Neural cell (in vitro differentiated cells): ENCODE data around the gene BMPR1B. TPM values are rescaled to one million over a fixed set of nuclear protein-coding genes. Genes with fewer than 3 reads are reported as not detected.

Source experiments
- H2AFZ ChIP-seq: fragments of 200-600, 300-800 bp; sonication (generic), shearing (Covaris generic); 2 replicates; pipeline ENCODE4 v1.6.0; 2014; ENCODE audit warnings: low read depth, mild to moderate bottlenecking, antibody characterized with exemption, low read length, moderate library complexity
- H3F3A ChIP-seq: fragments of 200-600 bp; shearing (Covaris generic); 2 replicates; pipeline ENCODE4 v1.6.1; 2016; ENCODE audit warnings: mild to moderate bottlenecking, moderate library complexity, mixed read lengths, antibody characterized with exemption, low read length; ENCODE audit not compliant: insufficient read depth, poor library complexity, severe bottlenecking
- H3K27ac ChIP-seq: fragments of 200-600, 300-800 bp; sonication (generic), shearing (Covaris generic); 2 replicates; pipeline ENCODE4 v1.5.1; 2014; ENCODE audit warnings: mild to moderate bottlenecking, low read length, moderate library complexity
- H3K27me3 ChIP-seq: fragments of 300-800, 200-600 bp; sonication (generic), shearing (Covaris generic); 2 replicates; pipeline ENCODE4 v1.6.0; 2014; ENCODE audit warnings: mild to moderate bottlenecking, low read depth, low read length, moderate library complexity; ENCODE audit not compliant: insufficient read depth
- H3K36me3 ChIP-seq: fragments of 300-800, 200-600 bp; sonication (generic), shearing (Covaris generic); 2 replicates; pipeline ENCODE4 v1.5.1; 2014; ENCODE audit warnings: mild to moderate bottlenecking, antibody characterized with exemption, low read length, moderate library complexity; ENCODE audit not compliant: insufficient read depth
- H3K4me2 ChIP-seq: fragments of 300-800, 200-600 bp; sonication (generic), shearing (Covaris generic); 2 replicates; pipeline ENCODE4 v1.6.0; 2014; ENCODE audit warnings: mild to moderate bottlenecking, low read length
- H3K4me3 ChIP-seq: fragments of 300-800, 200-600 bp; sonication (generic), shearing (Covaris generic); 2 replicates; pipeline ENCODE4 v1.5.1; 2014; ENCODE audit warnings: mild to moderate bottlenecking, low read length, moderate library complexity
- H3K79me2 ChIP-seq: fragments of 200-600 bp; shearing (Covaris generic); replicated peaks from 2 replicates; pipeline ENCODE4 v1.6.0; 2014; ENCODE audit warnings: mild to moderate bottlenecking, low read length, moderate library complexity; ENCODE audit not compliant: insufficient read depth
- H3K9ac ChIP-seq: fragments of 300-800, 200-600 bp; sonication (generic), shearing (Covaris generic); 2 replicates; pipeline ENCODE4 v1.6.1; 2016; ENCODE audit warnings: mild to moderate bottlenecking, low read length, mixed read lengths
- H3K9me2 ChIP-seq: fragments of 200-600 bp; shearing (Covaris generic); 2 replicates; pipeline ENCODE4 v1.6.1; 2016; ENCODE audit warnings: mild to moderate bottlenecking, low read length, mixed read lengths; ENCODE audit not compliant: insufficient read depth
- H3K9me3 ChIP-seq: fragments of 200-600, 300-800 bp; sonication (generic), shearing (Covaris generic); 2 replicates; pipeline ENCODE4 v1.6.1; 2016; ENCODE audit warnings: mild to moderate bottlenecking, mixed run types, low read length, moderate library complexity, mixed read lengths
- H4K20me1 ChIP-seq: fragments of 200-600 bp; shearing (Covaris generic); 2 replicates; pipeline ENCODE4 v1.6.1; 2016; ENCODE audit warnings: mild to moderate bottlenecking, mixed run types; ENCODE audit not compliant: insufficient read depth
- EP300 ChIP-seq: fragments of 450-650 bp; conservative IDR thresholded peaks from 2 replicates; pipeline ENCODE4 v1.6.1; 2014; ENCODE audit warnings: antibody characterized with exemption, mild to moderate bottlenecking, moderate library complexity; ENCODE audit not compliant: poor library complexity, severe bottlenecking
- EZH2 ChIP-seq: fragments of 200-600, 300-800 bp; shearing (Covaris generic), sonication (generic); IDR thresholded peaks from 2 replicates; pipeline ENCODE4 v1.6.1; 2014; ENCODE audit warnings: antibody characterized with exemption, low read length, borderline replicate concordance, mild to moderate bottlenecking; ENCODE audit not compliant: insufficient read depth, poor library complexity, severe bottlenecking
- MXI1 ChIP-seq: fragments of 450-650 bp; conservative IDR thresholded peaks from 2 replicates; pipeline ENCODE4 v1.6.1; 2014; ENCODE audit warnings: antibody characterized with exemption, mild to moderate bottlenecking; ENCODE audit not compliant: poor library complexity, severe bottlenecking
- POLR2AphosphoS5 ChIP-seq: IDR thresholded peaks from 2 replicates; pipeline ENCODE4 v1.6.1; 2012
- RAD21 ChIP-seq: fragments of 450-650 bp; conservative IDR thresholded peaks from 2 replicates; pipeline ENCODE4 v1.6.1; 2014; ENCODE audit warnings: antibody characterized with exemption, mild to moderate bottlenecking, moderate library complexity
- SMC3 ChIP-seq: fragments of 450-650 bp; conservative IDR thresholded peaks from 2 replicates; pipeline ENCODE4 v1.6.1; 2014; ENCODE audit warnings: antibody characterized with exemption, mild to moderate bottlenecking, moderate library complexity; ENCODE audit not compliant: poor library complexity
- TAF1 ChIP-seq: IDR thresholded peaks from 2 replicates; pipeline ENCODE4 v1.6.1; 2012; ENCODE audit warnings: low read depth
- polyA plus RNA-seq: library from polyadenylated mRNA; depleted of rRNA; stranded (reverse); fragments of >200 nt; gene quantifications from 2 replicates; pipeline ENCODE4 v1.2.3, GENCODE V29; 2014
- TF ChIP-seq, protein P1 (sequence below): IDR thresholded peaks from 2 replicates; pipeline ENCODE4 v1.6.1; 2012; ENCODE audit warnings: borderline replicate concordance
- TF ChIP-seq, protein P2 (sequence below): fragments of 450-650 bp; IDR thresholded peaks from 2 replicates; pipeline ENCODE4 v1.5.1; 2014; ENCODE audit warnings: antibody characterized with exemption, mild to moderate bottlenecking, moderate library complexity; ENCODE audit not compliant: poor library complexity, severe bottlenecking

BMPR1B gene
- polyA plus RNA-seq, 1 donor from 2014 or later = 1.6 TPM

DNA sequence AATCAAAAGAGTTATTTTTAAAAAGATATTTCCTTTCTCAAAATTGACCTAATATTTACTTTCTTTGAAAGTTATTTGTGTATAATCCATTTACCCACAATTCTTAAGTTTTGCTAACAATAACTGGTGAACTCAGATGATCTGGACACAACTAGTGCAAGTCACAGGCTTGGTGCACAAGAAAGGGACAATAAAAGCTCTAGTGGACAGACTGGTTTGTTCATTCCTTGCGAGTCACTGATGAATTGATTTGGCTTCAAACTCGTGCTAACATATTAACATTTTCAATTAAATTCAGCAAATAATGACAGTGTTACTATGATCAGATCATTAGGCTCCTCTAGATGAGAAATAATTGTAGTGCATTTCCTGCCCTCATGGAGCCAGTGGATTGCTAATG is 169.2 kb downstream of the BMPR1B start:
- H3F3A ChIP-seq = no peaks in the 10 kb centered on the region
- TF ChIP-seq TAF1 = no peak
- no peak for TF ChIP-seq EZH2
- TF ChIP-seq, protein P1, sequence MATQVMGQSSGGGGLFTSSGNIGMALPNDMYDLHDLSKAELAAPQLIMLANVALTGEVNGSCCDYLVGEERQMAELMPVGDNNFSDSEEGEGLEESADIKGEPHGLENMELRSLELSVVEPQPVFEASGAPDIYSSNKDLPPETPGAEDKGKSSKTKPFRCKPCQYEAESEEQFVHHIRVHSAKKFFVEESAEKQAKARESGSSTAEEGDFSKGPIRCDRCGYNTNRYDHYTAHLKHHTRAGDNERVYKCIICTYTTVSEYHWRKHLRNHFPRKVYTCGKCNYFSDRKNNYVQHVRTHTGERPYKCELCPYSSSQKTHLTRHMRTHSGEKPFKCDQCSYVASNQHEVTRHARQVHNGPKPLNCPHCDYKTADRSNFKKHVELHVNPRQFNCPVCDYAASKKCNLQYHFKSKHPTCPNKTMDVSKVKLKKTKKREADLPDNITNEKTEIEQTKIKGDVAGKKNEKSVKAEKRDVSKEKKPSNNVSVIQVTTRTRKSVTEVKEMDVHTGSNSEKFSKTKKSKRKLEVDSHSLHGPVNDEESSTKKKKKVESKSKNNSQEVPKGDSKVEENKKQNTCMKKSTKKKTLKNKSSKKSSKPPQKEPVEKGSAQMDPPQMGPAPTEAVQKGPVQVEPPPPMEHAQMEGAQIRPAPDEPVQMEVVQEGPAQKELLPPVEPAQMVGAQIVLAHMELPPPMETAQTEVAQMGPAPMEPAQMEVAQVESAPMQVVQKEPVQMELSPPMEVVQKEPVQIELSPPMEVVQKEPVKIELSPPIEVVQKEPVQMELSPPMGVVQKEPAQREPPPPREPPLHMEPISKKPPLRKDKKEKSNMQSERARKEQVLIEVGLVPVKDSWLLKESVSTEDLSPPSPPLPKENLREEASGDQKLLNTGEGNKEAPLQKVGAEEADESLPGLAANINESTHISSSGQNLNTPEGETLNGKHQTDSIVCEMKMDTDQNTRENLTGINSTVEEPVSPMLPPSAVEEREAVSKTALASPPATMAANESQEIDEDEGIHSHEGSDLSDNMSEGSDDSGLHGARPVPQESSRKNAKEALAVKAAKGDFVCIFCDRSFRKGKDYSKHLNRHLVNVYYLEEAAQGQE = no peak
- no peak for TF ChIP-seq RAD21
- TF ChIP-seq MXI1 = no peak
- TF ChIP-seq, protein P2, sequence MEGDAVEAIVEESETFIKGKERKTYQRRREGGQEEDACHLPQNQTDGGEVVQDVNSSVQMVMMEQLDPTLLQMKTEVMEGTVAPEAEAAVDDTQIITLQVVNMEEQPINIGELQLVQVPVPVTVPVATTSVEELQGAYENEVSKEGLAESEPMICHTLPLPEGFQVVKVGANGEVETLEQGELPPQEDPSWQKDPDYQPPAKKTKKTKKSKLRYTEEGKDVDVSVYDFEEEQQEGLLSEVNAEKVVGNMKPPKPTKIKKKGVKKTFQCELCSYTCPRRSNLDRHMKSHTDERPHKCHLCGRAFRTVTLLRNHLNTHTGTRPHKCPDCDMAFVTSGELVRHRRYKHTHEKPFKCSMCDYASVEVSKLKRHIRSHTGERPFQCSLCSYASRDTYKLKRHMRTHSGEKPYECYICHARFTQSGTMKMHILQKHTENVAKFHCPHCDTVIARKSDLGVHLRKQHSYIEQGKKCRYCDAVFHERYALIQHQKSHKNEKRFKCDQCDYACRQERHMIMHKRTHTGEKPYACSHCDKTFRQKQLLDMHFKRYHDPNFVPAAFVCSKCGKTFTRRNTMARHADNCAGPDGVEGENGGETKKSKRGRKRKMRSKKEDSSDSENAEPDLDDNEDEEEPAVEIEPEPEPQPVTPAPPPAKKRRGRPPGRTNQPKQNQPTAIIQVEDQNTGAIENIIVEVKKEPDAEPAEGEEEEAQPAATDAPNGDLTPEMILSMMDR = no peak
- no peak for TF ChIP-seq POLR2AphosphoS5
- TF ChIP-seq EP300 = no peak
- TF ChIP-seq SMC3 = no peak
- no peak overlapping the region for H2AFZ ChIP-seq
- no peaks in the 10 kb centered on the region for H4K20me1 ChIP-seq
- H3K9ac ChIP-seq = no peak overlapping the region
- H3K9me2 ChIP-seq = no peaks in the 10 kb centered on the region
- no peak overlapping the region for H3K27ac ChIP-seq
- H3K79me2 ChIP-seq = no peaks in the 10 kb centered on the region
- H3K27me3 ChIP-seq = no peaks in the 10 kb centered on the region
- H3K4me3 ChIP-seq = no peak overlapping the region
- H3K4me2 ChIP-seq = no peak overlapping the region
- H3K9me3 ChIP-seq = no peaks in the 10 kb centered on the region
- no peaks in the 10 kb centered on the region for H3K36me3 ChIP-seq

DNA sequence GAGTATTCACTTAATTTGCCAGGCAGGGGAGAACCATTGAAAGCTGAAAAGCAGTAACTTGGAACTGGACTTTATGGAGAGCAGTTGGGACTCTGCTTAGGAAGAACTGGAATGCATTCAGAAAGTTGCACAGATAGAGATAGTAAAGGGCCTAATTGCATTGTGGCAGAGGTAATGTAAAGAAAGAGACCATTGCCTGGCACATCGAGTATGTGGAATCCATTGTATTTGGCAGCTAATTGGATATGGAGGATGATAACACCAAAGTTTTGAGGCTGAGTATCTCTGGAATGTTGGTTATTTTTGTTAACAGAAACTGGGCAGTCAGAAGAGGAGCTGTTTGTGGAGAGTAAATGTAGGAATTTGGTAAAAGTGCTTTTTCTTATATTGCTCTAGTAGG is 169.9 kb downstream of the BMPR1B start:
- H3K4me3 ChIP-seq = no peak overlapping the region
- H3K27me3 ChIP-seq = no peaks in the 10 kb centered on the region
- no peak overlapping the region for H2AFZ ChIP-seq
- no peaks in the 10 kb centered on the region for H3K9me3 ChIP-seq
- no peaks in the 10 kb centered on the region for H3K79me2 ChIP-seq
- TF ChIP-seq EP300 (no peak), MXI1 (no peak), SMC3 (no peak), EZH2 (no peak), TAF1 (no peak), POLR2AphosphoS5 (no peak), RAD21 (no peak)
- TF ChIP-seq, protein P2 = no peak
- TF ChIP-seq, protein P1 = no peak
- no peak overlapping the region for H3K4me2 ChIP-seq
- H3K36me3 ChIP-seq = no peaks in the 10 kb centered on the region
- H3K27ac ChIP-seq = no peak overlapping the region
- no peaks in the 10 kb centered on the region for H3K9me2 ChIP-seq
- H3K9ac ChIP-seq = no peak overlapping the region
- no peaks in the 10 kb centered on the region for H3F3A ChIP-seq
- no peaks in the 10 kb centered on the region for H4K20me1 ChIP-seq
